Right lobe of liver (tissue), 4 donors: ENCODE measurements around the gene VNN1.

Experiments used
- CTCF ChIP-seq, 4 donors: fragments of 200-600 bp in 3 of 4; fragments of 450-650 bp in 1 of 4; IDR thresholded peaks; one replicate each; pipeline versions ENCODE4 v1.5.1 to v1.8.0; 2016 to 2022; ENCODE audit warnings: antibody characterized with exemption in 4 of 4, mild to moderate bottlenecking in 2 of 4
- POLR2A ChIP-seq: fragments of 450-650 bp; IDR thresholded peaks from one replicate; pipeline ENCODE4 v1.6.1; 2017; ENCODE audit warnings: antibody characterized with exemption, mild to moderate bottlenecking
- donor health status: DM: no; HTN: no; CAD: no.
- donor health status: DM: no; HTN: no; CAD: no.
- donor health status: DM: no; HTN: yes; CAD: no.

- TF ChIP-seq POLR2A = no peak
- no peak for TF ChIP-seq CTCF (IDR thresholded peaks at IDR 0.05)
These were observed 34.6 kb upstream of the VNN1 start for GRCh38 chr6:132748446-132748845.
